RKO (cell line): ENCODE data around the gene POLD2.
"Not testable (repeated sequence)": the region's sequence is repeated elsewhere in the genome, so short reads cannot be mapped to it uniquely, and the experiment has no call there.

ENCODE experiments used
- DNase-seq: peaks from one replicate; pipeline ENCODE4 v3.0.0-alpha.2; 2016; ENCODE audit warnings: low spot score

Gene POLD2

GRCh38 chr7:44138698-44139097, 15.3 kb upstream of the POLD2 start:
- no peak for DNase-seq

GRCh38 chr7:44136731-44137130, 13.4 kb upstream of the POLD2 start:
- DNase-seq = no peak

DNA sequence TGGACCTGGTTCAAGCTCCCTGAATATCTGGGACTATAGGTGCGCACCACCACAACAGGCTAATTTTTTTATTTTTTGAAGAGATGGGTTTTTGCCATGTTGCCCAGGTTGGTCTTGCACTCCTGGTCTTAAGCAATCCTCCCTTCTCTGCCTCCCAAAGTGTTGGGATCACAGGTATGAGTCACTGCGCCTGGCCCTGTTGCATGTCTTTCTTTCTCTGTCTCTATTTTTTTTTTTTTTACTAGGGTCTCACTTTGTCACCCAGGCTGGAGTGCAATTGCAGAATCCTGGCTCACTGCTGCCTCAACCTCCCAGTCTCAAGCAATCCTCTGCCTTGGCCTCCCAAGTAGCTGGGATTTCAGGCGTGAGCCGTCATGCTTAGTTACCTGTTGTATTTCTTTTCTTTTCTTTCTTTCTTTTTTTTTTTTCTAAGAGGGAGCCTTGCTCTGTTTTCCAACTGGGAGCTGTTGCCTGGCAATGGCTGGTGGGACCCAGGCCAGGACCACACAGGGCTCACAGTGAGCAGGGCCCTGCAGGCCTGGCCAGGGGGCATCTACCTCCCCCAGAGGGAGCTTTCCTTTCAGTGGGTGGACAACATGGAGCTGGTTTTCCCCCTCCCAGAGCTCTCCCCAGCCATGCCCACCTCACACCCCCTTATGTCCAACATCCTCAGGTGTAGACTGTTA, 11.7 kb upstream of the POLD2 start:
- DNase-seq = no peak

- DNase-seq = no peak
These were observed 9.9 kb upstream of the POLD2 start for GRCh38 chr7:44133295-44133694.

DNA sequence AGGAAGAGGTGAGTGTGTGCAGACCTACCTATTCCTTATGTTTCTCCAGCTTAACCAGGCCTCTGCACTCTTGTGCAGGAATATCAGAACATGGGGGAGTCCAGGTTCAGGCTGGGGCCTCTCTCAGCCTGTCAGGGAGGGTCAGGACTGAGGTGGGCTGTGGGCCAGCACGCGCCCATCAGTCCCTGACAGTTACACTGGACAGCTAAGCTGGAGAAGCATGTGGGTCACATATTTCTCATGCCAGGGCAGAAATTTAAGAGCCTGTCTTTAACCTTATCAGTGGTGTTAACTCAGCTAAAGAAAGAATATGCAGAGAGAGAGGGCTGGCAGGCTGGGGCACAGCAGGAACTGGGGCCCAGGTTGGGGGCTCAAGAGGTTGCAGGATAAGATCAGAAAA, 8.7 kb upstream of the POLD2 start:
- DNase-seq = no peak

- DNase-seq = no peak
These were observed 8.1 kb upstream of the POLD2 start for GRCh38 chr7:44131173-44132029.

DNA sequence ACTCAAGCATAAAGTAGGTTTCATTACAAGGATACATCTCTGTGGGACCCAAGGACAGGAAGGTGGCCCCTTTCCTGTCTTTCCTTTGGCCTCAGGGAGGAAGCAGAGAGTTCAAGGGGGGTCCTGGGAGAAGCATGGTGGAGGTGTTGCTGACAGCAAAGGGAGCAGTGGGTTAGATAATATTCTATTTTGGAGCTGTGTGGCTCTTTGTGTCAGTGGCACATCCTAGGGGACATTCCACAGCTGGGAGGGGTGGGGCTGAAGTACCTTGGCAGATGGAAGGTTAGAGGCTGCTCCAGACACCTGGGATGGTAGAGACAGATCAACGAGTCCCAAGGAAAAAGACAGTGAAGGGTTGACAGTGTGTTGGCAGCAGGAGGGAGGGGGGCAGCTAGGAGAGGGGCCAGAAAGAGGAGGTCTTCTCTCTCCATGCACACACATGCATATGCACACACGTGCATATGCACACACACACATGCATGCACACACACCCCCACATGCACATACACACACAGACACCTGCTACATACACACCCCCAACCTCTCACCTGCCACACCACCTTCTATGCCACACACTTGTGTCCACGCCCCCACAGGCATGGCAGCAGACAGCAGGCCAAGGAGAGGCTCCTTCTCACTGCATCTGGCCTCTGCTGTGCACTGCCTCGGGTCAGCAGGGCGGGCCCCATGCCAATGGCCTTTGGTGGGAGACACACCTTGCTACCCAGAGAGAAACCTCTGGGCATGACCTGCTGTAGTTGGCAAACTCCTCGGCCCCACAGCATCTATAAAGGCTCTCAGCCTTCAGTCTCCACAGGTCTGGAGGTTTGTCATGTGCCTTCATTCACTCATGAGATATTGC, 5.6 kb upstream of the POLD2 start:
- DNase-seq = no peak

DNA sequence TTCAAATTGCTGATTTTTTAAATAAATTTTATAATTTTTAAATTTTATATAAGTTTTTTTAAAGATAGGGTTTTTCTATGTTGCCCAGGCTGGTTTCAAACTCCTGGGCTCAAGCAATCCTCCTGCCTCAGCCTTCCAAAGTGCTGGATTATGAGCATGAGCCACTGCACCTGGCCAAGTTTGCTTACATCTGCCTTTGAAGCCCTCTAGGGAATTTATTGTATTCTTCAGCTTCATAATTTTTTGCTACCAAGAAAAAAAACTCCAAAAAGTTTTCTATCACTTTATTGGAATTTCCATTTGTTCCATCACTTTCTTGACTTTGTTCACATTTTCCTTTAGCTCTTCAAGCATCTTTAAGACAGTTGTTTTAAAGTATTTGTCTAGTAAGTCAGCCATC, 3.8 kb upstream of the POLD2 start:
- DNase-seq = no peak

DNA sequence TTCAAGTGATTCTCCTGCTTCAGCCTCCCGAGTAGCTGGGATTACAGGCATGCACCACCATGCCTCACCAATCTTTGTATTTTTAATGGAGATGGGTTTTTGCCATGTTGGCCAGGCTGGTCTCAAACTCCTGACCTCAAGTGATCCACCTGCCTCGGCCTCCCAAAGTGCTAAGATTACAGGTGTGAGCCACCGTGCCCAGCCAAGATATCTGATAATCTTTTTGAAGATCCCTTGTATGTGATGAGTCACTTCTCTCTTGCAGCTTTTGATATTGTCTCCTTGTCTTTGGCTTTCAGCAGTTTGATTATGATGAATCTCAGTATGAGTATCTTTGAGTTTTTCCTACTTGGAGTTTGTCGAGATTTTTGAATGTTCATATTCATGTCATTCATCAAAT, 3.2 kb upstream of the POLD2 start:
- DNase-seq = not testable (repeated sequence)

- no peak for DNase-seq
These were observed 1.5 kb upstream of the POLD2 start for GRCh38 chr7:44124822-44125202.

- DNase-seq = peak; percentile 16
These were observed 819 bp downstream of the POLD2 start for GRCh38 chr7:44122529-44122928.

DNA sequence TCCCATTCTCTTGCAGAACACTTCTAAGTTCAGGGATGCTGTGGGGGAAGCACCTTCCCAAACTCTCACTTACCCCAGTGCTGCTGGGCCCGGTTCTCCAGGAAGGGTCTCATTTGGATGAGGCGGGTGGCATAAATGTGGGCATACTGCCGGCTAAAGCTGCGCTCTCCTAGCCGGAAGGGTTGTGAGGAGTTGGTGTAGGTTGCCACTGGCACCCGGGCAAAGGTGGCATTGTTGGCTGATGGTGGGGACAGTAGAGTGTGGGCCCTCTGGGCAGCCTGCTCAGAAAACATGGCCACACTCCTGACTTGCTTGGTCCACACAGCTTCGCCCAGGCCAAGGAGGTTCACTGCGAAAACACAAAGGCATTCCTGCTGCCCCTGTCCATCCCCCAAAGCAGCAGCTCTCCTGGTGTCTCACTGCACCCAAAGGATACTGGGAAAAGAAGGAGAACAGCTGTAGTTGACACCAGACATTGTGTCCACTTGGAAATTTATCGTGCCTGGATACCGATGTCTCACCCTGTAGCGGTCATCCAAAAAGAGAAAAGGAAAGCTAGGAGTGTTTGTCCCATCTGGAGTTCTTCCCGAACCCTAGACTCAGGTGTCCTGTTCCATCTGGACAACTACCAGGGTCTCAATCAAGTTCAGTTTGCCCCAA, 1.5 kb downstream of the POLD2 start:
- peak; percentile 12 for DNase-seq

- DNase-seq = no peak
These were observed 3.0 kb downstream of the POLD2 start for GRCh38 chr7:44120395-44120794.

DNA sequence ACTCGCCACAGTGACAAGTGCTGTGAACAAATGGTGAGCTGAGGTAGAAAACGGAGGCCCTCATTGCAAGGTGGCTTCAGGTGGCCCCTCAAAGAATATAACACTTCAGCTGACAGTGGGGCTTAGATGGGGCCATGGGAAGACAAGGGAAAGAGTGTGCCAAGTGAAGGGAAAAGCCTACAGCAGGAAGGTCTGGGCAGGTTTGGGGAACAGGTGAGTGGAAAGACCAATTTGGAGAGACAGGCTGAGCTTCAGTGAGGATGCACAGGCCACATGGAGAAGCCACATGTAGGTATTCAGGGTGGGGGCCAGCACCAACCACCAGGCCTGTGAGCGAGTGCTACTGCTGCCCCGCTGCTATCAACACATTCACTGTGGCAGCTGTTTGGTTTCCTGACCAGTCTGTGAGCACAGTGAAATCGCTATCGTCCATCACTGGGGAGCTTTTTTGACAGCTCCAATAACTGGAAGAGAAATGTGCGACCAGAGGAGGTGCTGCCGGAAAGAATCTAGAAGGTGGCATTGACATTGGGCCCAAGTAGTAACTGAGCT, 3.4 kb downstream of the POLD2 start:
- DNase-seq = no peak

DNA sequence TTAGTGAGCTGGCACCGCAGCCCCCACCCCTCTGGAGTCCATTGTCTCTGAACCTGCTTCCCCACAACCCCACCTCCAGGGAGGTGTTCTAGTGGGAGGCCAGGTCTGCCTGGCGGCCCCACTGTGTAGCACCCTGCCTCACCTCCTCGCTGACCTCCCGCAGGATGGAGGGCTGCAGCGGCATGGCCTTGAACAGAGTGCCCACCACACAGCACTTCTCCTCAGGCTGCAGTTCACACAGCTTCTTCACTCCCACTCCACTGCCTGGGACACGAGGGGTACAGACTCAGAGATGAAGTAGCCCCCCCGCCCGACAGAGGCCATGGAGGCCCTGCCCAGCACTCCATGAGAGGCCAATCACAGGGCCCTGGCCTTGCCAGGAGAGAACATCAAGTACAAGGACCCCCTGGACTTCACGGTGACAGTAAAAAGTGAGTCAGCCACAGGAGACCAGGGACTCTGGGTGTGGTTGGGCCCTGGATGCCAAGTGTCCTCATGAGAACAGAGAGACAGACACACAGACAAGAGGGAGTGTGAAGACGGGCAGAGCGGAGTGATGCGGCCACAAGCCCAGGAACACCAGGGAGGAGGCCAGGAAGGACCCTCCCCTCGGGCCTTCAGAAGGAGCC, 5.4 kb downstream of the POLD2 start:
- no peak for DNase-seq

- no peak for DNase-seq
These were observed 6.3 kb downstream of the POLD2 start for GRCh38 chr7:44116789-44117666.

DNA sequence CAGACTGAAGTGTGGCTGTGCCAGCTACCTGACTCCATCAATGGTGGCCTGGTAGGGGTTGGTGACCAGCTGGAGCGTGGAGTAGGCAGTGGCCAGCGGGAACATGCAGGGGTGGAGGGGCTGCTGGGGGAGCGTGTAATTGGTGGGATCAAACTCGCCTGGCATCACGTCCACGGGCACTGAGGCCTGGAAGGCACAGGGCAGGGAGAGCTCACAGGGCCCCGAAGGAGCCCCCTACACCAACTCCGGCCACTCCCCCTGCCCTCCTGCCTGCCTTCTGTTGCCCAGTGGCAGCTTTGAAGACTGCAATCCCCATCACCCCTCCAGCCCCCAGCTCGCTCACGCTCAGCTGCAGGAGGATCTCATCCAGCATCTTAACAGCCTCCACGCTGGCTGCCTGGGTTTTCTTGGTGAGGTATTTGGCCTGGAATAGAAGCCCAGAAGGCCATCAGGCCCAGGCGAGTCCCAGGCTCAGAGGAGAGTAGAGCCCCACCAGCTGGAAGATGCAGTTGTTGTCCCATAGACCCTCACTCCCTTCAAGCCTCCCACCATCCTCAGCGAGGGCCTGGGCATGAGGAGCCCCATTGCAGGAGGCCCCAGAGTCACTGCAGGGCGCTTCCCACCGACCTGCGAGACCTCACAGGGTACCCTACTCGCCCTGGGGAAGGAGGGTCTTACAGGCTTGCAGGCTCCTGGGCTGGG, 7.1 kb downstream of the POLD2 start:
- DNase-seq = no peak

DNA sequence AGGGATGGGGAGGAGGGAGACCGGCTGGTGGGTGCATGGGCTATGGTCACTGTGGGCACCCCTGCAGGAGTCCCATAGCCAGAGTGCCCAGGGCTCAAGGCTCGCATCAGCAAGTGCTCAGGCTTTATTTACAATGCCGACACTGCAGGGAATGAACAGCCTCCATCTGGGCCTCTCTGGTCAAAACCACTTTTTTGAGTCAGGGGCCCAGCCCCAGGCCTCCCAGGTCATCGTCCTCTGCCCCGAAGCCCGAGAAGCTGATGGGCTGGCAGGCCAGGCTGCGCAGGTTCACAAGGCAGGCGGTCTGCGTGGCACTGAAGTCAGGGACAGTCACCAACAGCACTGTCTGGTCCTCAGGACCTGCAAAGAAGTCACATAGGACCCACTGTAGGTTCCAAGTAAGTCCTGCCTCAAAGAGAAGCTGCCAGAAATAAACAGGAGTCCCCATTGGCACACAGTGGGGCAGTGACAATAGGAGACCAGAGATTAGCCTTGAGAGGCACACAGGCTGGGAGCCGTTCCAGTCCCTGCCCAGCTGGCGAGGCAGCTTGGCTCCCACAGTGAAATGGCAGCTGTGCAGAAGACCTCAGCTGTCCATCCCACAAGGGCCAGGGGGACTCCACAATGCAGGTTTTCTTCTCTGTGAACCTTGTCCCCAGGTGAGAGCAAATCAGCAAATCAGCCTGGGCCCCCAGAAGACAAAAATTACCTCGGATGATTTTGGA, 8.6 kb downstream of the POLD2 start:
- DNase-seq = no peak

DNA sequence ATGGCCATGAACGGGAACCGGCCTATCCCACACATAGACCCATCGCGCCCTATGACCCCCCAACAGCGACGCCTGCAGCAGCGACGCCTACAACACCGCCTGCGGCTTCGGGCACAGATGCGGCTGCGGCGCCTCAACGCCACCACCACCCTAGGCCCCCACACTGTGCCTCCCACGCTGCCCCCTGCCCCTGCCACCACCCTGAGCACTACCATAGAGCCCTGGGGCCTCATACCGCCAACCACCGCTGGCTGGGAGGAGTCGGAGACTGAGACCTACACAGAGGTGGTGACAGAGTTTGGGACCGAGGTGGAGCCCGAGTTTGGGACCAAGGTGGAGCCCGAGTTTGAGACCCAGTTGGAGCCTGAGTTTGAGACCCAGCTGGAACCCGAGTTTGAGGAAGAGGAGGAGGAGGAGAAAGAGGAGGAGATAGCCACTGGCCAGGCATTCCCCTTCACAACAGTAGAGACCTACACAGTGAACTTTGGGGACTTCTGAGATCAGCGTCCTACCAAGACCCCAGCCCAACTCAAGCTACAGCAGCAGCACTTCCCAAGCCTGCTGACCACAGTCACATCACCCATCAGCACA, 9.5 kb downstream of the POLD2 start:
- DNase-seq = no peak
